Neuronal stem cell (in vitro differentiated cells): ENCODE measurements around the gene RNF181.
A peak's percentile ranks its signal among the peaks of the same experiment; 100 is the strongest.

Experiments
- DNase-seq: peaks from one replicate; pipeline ENCODE4 v3.0.0-alpha.2; 2013; ENCODE audit warnings: low spot score
- H2AFZ ChIP-seq: one replicate; pipeline ENCODE4 v1.6.1; 2013; ENCODE audit warnings: mild to moderate bottlenecking, low read length, inconsistent platforms
- H2AK5ac ChIP-seq: 2 replicates; pipeline ENCODE4 v1.6.1; 2013; ENCODE audit warnings: low read depth, mild to moderate bottlenecking, inconsistent platforms, low read length, moderate library complexity, mixed read lengths
- H2BK120ac ChIP-seq: 2 replicates; pipeline ENCODE4 v1.6.1; 2013; ENCODE audit warnings: low read depth, mild to moderate bottlenecking, inconsistent platforms, low read length, moderate library complexity, mixed read lengths
- H2BK12ac ChIP-seq: one replicate; pipeline ENCODE4 v1.6.1; 2013; ENCODE audit warnings: low read length, inconsistent platforms
- H2BK15ac ChIP-seq: 2 replicates; pipeline ENCODE4 v1.6.1; 2013; ENCODE audit warnings: mild to moderate bottlenecking, low read length, inconsistent platforms, mixed read lengths
- H2BK5ac ChIP-seq: one replicate; pipeline ENCODE4 v1.6.1; 2013; ENCODE audit warnings: inconsistent platforms, mild to moderate bottlenecking, low read length, moderate library complexity
- H3K14ac ChIP-seq: one replicate; pipeline ENCODE4 v1.6.1; 2013; ENCODE audit warnings: low read length, inconsistent platforms
- H3K18ac ChIP-seq: 2 replicates; pipeline ENCODE4 v1.6.1; 2013; ENCODE audit warnings: low read length, inconsistent platforms
- H3K23ac ChIP-seq: 2 replicates; pipeline ENCODE4 v1.6.1; 2013; ENCODE audit warnings: low read depth, mild to moderate bottlenecking, mixed read lengths, low read length, inconsistent platforms; ENCODE audit not compliant: poor library complexity
- H3K27ac ChIP-seq: replicated peaks from 3 replicates; pipeline ENCODE4 v1.5.1; 2013; ENCODE audit warnings: low read length, inconsistent platforms
- H3K27me3 ChIP-seq, 3 experiments: 2 replicates each; pipeline ENCODE4 v1.6.1; 2013; ENCODE audit warnings: low read length in 3 of 3, mild to moderate bottlenecking in 2 of 3, inconsistent platforms in 1 of 3, low read depth in 1 of 3, mixed read lengths in 1 of 3, moderate library complexity in 1 of 3; ENCODE audit not compliant: control insufficient read depth in 3 of 3, insufficient read depth in 3 of 3
- H3K36me3 ChIP-seq, 2 donors: replicated peaks in 1 of 2; 2 replicates each; pipeline ENCODE4 v1.6.1; 2013; ENCODE audit warnings: low read length in 2 of 2; ENCODE audit not compliant: control insufficient read depth in 2 of 2, insufficient read depth in 2 of 2
- H3K4ac ChIP-seq: 2 replicates; pipeline ENCODE4 v1.6.1; 2013; ENCODE audit warnings: inconsistent platforms, mild to moderate bottlenecking, low read length, moderate library complexity
- H3K4me1 ChIP-seq, 2 donors: 1 replicate in 1 of 2; 2 replicates in 1 of 2; pipeline ENCODE4 v1.6.1; 2013; ENCODE audit warnings: low read length in 2 of 2, low read depth in 1 of 2; ENCODE audit not compliant: control insufficient read depth in 2 of 2, insufficient read depth in 1 of 2
- H3K4me2 ChIP-seq: one replicate; pipeline ENCODE4 v1.6.1; 2013; ENCODE audit warnings: mild to moderate bottlenecking, low read length, inconsistent platforms; ENCODE audit not compliant: insufficient read depth, poor library complexity, severe bottlenecking
- H3K4me3 ChIP-seq, 2 donors: 2 replicates each; pipeline ENCODE4 v1.5.1; 2013; ENCODE audit warnings: low read length in 2 of 2, mild to moderate bottlenecking in 2 of 2, inconsistent platforms in 1 of 2, moderate library complexity in 1 of 2
- H3K79me1 ChIP-seq: one replicate; pipeline ENCODE4 v1.6.1; 2013; ENCODE audit warnings: low read depth, mild to moderate bottlenecking, inconsistent platforms, low read length, moderate library complexity
- H3K9ac ChIP-seq: one replicate; pipeline ENCODE4 v1.6.1; 2013; ENCODE audit warnings: mild to moderate bottlenecking, low read depth, low read length, inconsistent platforms; ENCODE audit not compliant: poor library complexity
- H3K9me3 ChIP-seq, 2 donors: replicated peaks in 1 of 2; 2 replicates each; pipeline versions ENCODE3 to v1.6.1; 2013; ENCODE audit warnings: low read length in 2 of 2, mild to moderate bottlenecking in 2 of 2, inconsistent platforms in 1 of 2, low read depth in 1 of 2, mixed read lengths in 1 of 2, moderate library complexity in 1 of 2; ENCODE audit not compliant: control insufficient read depth in 2 of 2, insufficient read depth in 1 of 2
- H4K8ac ChIP-seq: one replicate; pipeline ENCODE4 v1.6.1; 2013; ENCODE audit warnings: low read depth, mild to moderate bottlenecking, inconsistent platforms, low read length, moderate library complexity
- H4K91ac ChIP-seq: one replicate; pipeline ENCODE4 v1.6.1; 2013; ENCODE audit warnings: low read length, low read depth, mild to moderate bottlenecking, inconsistent platforms; ENCODE audit not compliant: poor library complexity
- WGBS, 2 donors: extraction: QIAGEN DNeasy Blood & Tissue Kit; methylation state at CpG; one replicate each; pipeline ENCODE4 v1.1.7; 2013; ENCODE audit warnings: missing lambda C conversion rate in 2 of 2, mixed read lengths in 1 of 2; ENCODE audit not compliant: insufficient read length in 2 of 2, insufficient replicate concordance in 1 of 2; ENCODE audit errors: extremely low coverage in 2 of 2; 5-methylcytosine and 5-hydroxymethylcytosine counted together

The RNF181 gene

GRCh38 chr2:85579266-85579935 is 16.1 kb upstream of the RNF181 start:
- no peak overlapping the region for H3K9ac ChIP-seq
- H3K14ac ChIP-seq: no peak overlapping the region
- H3K4me1 ChIP-seq: peaks cover 13 to 26% of the 10 kb centered on the region in 2 donors
- H3K4me3 ChIP-seq: no peak overlapping the region
- H3K4me2 ChIP-seq: no peak overlapping the region
- WGBS, 2 donors: no CpG with 5 or more reads among the region's 6 CpGs
- H2AFZ ChIP-seq: peak overlapping the region; percentile 93
- H3K18ac ChIP-seq: peak overlapping the region; percentile 32
- peaks cover 0 to 13% (median 3%) of the 10 kb centered on the region in 3 experiments for H3K27me3 ChIP-seq
- H3K23ac ChIP-seq: peak overlapping the region; percentile 36
- H3K79me1 ChIP-seq: no peaks in the 10 kb centered on the region
- no peak overlapping the region for H4K91ac ChIP-seq
- no peak overlapping the region for H4K8ac ChIP-seq
- no peak overlapping the region for H2BK12ac ChIP-seq
- peak overlapping the region; percentile 16 for H2BK5ac ChIP-seq
- H3K27ac ChIP-seq: no peak overlapping the region
- no peak overlapping the region for H3K4ac ChIP-seq
- H3K9me3 ChIP-seq: no peaks in the 10 kb centered on the region
- no peak overlapping the region for H2BK120ac ChIP-seq
- H2AK5ac ChIP-seq: no peak overlapping the region
- no peak for DNase-seq
- H2BK15ac ChIP-seq: no peak overlapping the region
- H3K36me3 ChIP-seq: no peaks in the 10 kb centered on the region

- no CpG with 5 or more reads among the region's 3 CpGs for whole genome bisulfite sequencing, 2 donors
- peak overlapping the region in 1 of 2 donors; percentile 22 for H3K4me3 ChIP-seq
- H3K27me3 ChIP-seq: peaks cover 0 to 21% (median 3%) of the 10 kb centered on the region in 3 experiments
Measured at GRCh38 chr2:85580206-85580605, 15.3 kb upstream of the RNF181 start.

GRCh38 chr2:85582492-85582891 is 13.1 kb upstream of the RNF181 start:
- Histone ChIP-seq H3K27me3 (peaks cover 0 to 26% (median 3%) of the 10 kb centered on the region in 3 experiments), H3K27ac (no peak overlapping the region), H3K79me1 (no peaks in the 10 kb centered on the region), H4K8ac (no peak overlapping the region), H2BK12ac (no peak overlapping the region), H3K18ac (no peak overlapping the region), H3K4me1 (peaks cover 19 to 34% of the 10 kb centered on the region in 2 donors), H2AK5ac (no peak overlapping the region), H2AFZ (no peak overlapping the region), H3K4me2 (no peak overlapping the region), H2BK15ac (no peak overlapping the region), H2BK5ac (no peak overlapping the region), H4K91ac (no peak overlapping the region), H3K14ac (no peak overlapping the region), H2BK120ac (no peak overlapping the region), H3K4ac (no peak overlapping the region), H3K23ac (no peak overlapping the region), H3K9ac (no peak overlapping the region), H3K9me3 (no peaks in the 10 kb centered on the region), H3K36me3 (no peaks in the 10 kb centered on the region), H3K4me3 (no peak overlapping the region)
- no CpG with 5 or more reads among the region's 1 CpG for WGBS, 2 donors
- no peak for DNase-seq

More at GRCh38 chr2:85580206-85580605, 15.3 kb upstream of the RNF181 start:
- Histone ChIP-seq H3K9ac (no peak overlapping the region), H4K8ac (no peak overlapping the region), H2BK5ac (no peak overlapping the region), H3K18ac (no peak overlapping the region), H3K9me3 (no peaks in the 10 kb centered on the region), H2BK12ac (no peak overlapping the region), H2BK120ac (no peak overlapping the region), H4K91ac (no peak overlapping the region), H3K36me3 (no peaks in the 10 kb centered on the region), H3K23ac (no peak overlapping the region), H2BK15ac (no peak overlapping the region), H3K4me2 (no peak overlapping the region), H2AK5ac (no peak overlapping the region), H3K14ac (no peak overlapping the region), H3K79me1 (no peaks in the 10 kb centered on the region), H3K27ac (no peak overlapping the region), H3K4ac (no peak overlapping the region), H2AFZ (no peak overlapping the region), H3K4me1 (peaks cover 19 to 29% of the 10 kb centered on the region in 2 donors)
- DNase-seq: no peak

DNA sequence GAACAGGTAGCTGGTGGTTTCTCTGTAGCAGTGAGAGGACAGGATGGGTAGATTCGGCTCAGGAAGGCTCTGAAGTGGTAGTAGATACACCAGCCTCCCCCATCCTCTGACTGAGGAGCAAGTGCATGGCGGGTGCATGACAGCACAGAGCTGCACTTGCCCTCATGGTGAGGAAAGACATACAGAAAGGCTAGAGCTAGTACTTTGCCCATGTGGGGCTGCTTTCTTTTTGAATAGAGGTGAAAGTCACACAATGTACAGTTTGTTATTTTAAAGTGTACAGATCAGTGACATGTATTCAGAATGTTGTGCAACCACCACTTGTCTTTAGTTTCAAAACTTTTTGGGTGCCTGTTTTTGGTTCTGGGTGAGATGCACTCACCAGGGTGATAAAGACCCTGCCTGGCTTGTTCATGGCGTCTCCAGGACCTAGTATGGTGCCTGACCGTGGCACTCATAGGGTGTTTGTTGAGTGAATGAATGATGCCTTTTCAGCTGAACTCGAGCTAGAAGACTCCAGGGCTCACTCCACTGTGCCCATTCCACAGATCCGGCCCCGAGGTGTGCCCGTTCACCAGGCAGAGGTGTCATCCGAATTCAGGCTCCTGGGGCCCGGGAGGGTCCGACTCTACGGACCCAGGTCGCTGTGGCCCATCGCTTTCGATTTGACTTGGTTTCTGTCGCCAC is 11.7 kb upstream of the RNF181 start:
- no peak overlapping the region for H3K4ac ChIP-seq
- peak overlapping the region; percentile 73 for H3K14ac ChIP-seq
- DNase-seq: no peak
- no CpG with 5 or more reads among the region's 16 CpGs for WGBS, 2 donors
- H4K8ac ChIP-seq: no peak overlapping the region
- H3K4me2 ChIP-seq: peak overlapping the region; percentile 51
- H2BK15ac ChIP-seq: no peak overlapping the region
- H4K91ac ChIP-seq: no peak overlapping the region
- H3K79me1 ChIP-seq: no peaks in the 10 kb centered on the region
- H3K9ac ChIP-seq: no peak overlapping the region
- H3K23ac ChIP-seq: no peak overlapping the region
- H2BK5ac ChIP-seq: no peak overlapping the region
- H2BK12ac ChIP-seq: no peak overlapping the region
- H3K4me1 ChIP-seq: peaks cover 13 to 29% of the 10 kb centered on the region in 2 donors
- peak overlapping the region; percentile 44 for H3K18ac ChIP-seq
- H3K27me3 ChIP-seq: peaks cover 0 to 26% (median 3%) of the 10 kb centered on the region in 3 experiments
- H3K4me3 ChIP-seq: no peak overlapping the region
- no peak overlapping the region for H2AK5ac ChIP-seq
- no peak overlapping the region for H3K27ac ChIP-seq
- H3K9me3 ChIP-seq: no peaks in the 10 kb centered on the region
- H3K36me3 ChIP-seq: no peaks in the 10 kb centered on the region
- H2AFZ ChIP-seq: no peak overlapping the region
- H2BK120ac ChIP-seq: no peak overlapping the region
